GM12878 (cell line): ENCODE data around the gene HMOX1. TPM values are rescaled to one million over a fixed set of nuclear protein-coding genes. Genes with fewer than 3 reads are reported as not detected.

Experiments
- ATAC-seq: fragments of 200-7000 bp; cut with Tn5 transposase; 3 replicates; pipeline ENCODE4 v1.9.1; 2020; ENCODE audit warnings: mild to moderate bottlenecking, moderate library complexity
- BruUV-seq: library from RNA; stranded (reverse); fragments of 400-500 nt; replicated peaks from 2 replicates; lab custom pipeline; 2021; lab: Mats Ljungman, UMichigan
- CTCF ChIA-PET: fragments of 300-600 bp; sonication (Branson Sonifier 250); formaldehyde crosslinking; extraction: SDS; loops from one replicate; lab custom pipeline; 2021; ENCODE audit warnings: inconsistent platforms; lab: Yijun Ruan, JAX
- POLR2A ChIA-PET: fragments of 350-600 bp; formaldehyde crosslinking; extraction: SDS; loops from one replicate; lab custom pipeline; 2021; ENCODE audit warnings: inconsistent platforms; lab: Charles Lee
- RAD21 ChIA-PET: fragments of 300-600 bp; sonication (Branson Sonifier 250); formaldehyde crosslinking; loops from one replicate; lab custom pipeline; 2023; ENCODE audit warnings: antibody characterized with exemption; ENCODE audit not compliant: unreplicated experiment; lab: Charles Lee
- SMC1A ChIA-PET: fragments of 300-600 bp; sonication (Branson Sonifier 250); formaldehyde crosslinking; loops from one replicate; lab custom pipeline; 2023; ENCODE audit not compliant: unreplicated experiment, uncharacterized antibody; lab: Charles Lee
- DNase-seq: peaks from one replicate; pipeline ENCODE4 v3.0.0-alpha.2; 2011; ENCODE audit warnings: low read depth, low spot score
- FAIRE-seq: peaks from 3 replicates; lab custom pipeline; 2011; peaks lifted over from hg19 to GRCh38; lab: Jason Lieb, UNC
- H2AFZ ChIP-seq: 2 replicates; pipeline ENCODE4 v1.6.0; 2011; ENCODE audit warnings: low read depth, low read length, control low read depth; ENCODE audit not compliant: control insufficient read depth
- H3K27ac ChIP-seq: 2 replicates; pipeline ENCODE4 v1.5.1; 2011; ENCODE audit warnings: control low read depth; ENCODE audit not compliant: control insufficient read depth, insufficient read depth
- H3K27me3 ChIP-seq, 2 experiments: replicated peaks in 1 of 2; 2 replicates each; pipeline versions ENCODE4 v1.6.0 to v1.6.1; 2011; ENCODE audit warnings: low read length in 1 of 2; ENCODE audit not compliant: control insufficient read depth in 2 of 2, insufficient read depth in 2 of 2
- H3K36me3 ChIP-seq, 2 experiments: 2 replicates each; pipeline ENCODE4 v1.5.1; 2011; ENCODE audit warnings: low read length in 1 of 2; ENCODE audit not compliant: control insufficient read depth in 2 of 2, insufficient read depth in 2 of 2
- H3K4me1 ChIP-seq: 2 replicates; pipeline ENCODE4 v1.6.1; 2011; ENCODE audit warnings: mild to moderate bottlenecking, low read length, moderate library complexity, mixed read lengths; ENCODE audit not compliant: control insufficient read depth, insufficient read depth
- H3K4me2 ChIP-seq: 2 replicates; pipeline ENCODE4 v1.6.0; 2011; ENCODE audit warnings: control low read depth; ENCODE audit not compliant: control insufficient read depth, insufficient read depth
- H3K4me3 ChIP-seq: fragments of 200-600 bp; sonication (generic); 2 replicates; pipeline ENCODE4 v1.5.1; 2016
- H3K79me2 ChIP-seq: 2 replicates; pipeline ENCODE4 v1.6.0; 2011; ENCODE audit warnings: low read length; ENCODE audit not compliant: control insufficient read depth, insufficient read depth
- H3K9ac ChIP-seq: 2 replicates; pipeline ENCODE4 v1.8.0; 2011; ENCODE audit warnings: low read length, control low read depth, mixed read lengths; ENCODE audit not compliant: control insufficient read depth, insufficient read depth
- H3K9me3 ChIP-seq: replicated peaks from 3 replicates; pipeline ENCODE4 v1.5.1; 2011; ENCODE audit warnings: mild to moderate bottlenecking, low read length; ENCODE audit not compliant: control insufficient read depth, insufficient read depth
- H4K20me1 ChIP-seq: 2 replicates; pipeline ENCODE4 v1.6.0; 2011; ENCODE audit not compliant: control insufficient read depth, insufficient read depth
- E2F8 ChIP-seq: fragments of 450-650 bp; IDR thresholded peaks from 2 replicates; pipeline ENCODE4 v1.6.1; 2018; ENCODE audit warnings: mild to moderate bottlenecking, low read depth, moderate library complexity; ENCODE audit not compliant: partially characterized antibody
- EP300 ChIP-seq, 2 experiments: fragments of 150-350 bp in 1 of 2; IDR thresholded peaks; 2 replicates each; pipeline ENCODE4 v1.6.1; 2011 to 2012; ENCODE audit warnings: low read depth in 2 of 2, low read length in 2 of 2, borderline replicate concordance in 1 of 2, improper control_type of control experiment in 1 of 2, inconsistent platforms in 1 of 2; ENCODE audit not compliant: control insufficient read depth in 1 of 2
- ZNF274 ChIP-seq: IDR thresholded peaks from one replicate; pipeline ENCODE4 v1.8.0; 2011; ENCODE audit not compliant: insufficient read length, insufficient read depth
- WGBS: methylation state at CpG from one replicate; pipeline ENCODE4 v1.1.6; 2016; ENCODE audit warnings: low lambda C conversion rate; ENCODE audit not compliant: insufficient replicate concordance, insufficient coverage; ENCODE audit errors: missing lambda C conversion rate; 5-methylcytosine and 5-hydroxymethylcytosine counted together
- in situ Hi-C: fragments of 300-500 bp; cut with MboI; formaldehyde crosslinking; loops from 9 replicates; pipeline ENCODE4 v1.14.3; 2018; ENCODE audit warnings: mixed read lengths
- intact Hi-C: fragments of 100-400 bp; cut with micrococcal nuclease; formaldehyde crosslinking; loops from one replicate; pipeline ENCODE4 v1.14.2; 2022; ENCODE audit not compliant: unreplicated experiment
- polyA plus RNA-seq, 11 experiments: library from polyadenylated mRNA; depleted of rRNA in 4 of 11; unstranded in 6 of 11; stranded (reverse) in 5 of 11; fragments of >200 nt; fragmentation: Nextera tagmentation in 4 of 11; fragmentation: Illumina TruSeq in 1 of 11; extraction: Ambion mirVana in 4 of 11; extraction: Trizol in 1 of 11; gene quantifications; 1 replicate in 1 of 11; 2 replicates in 10 of 11; pipeline versions ENCODE4 v1.2.1 to v1.2.3, GENCODE V29; 2011 to 2016; ENCODE audit warnings: inconsistent platforms in 2 of 11, missing spikeins in 2 of 11, low read depth in 1 of 11
- total RNA-seq, 4 experiments: library from RNA; depleted of rRNA in 3 of 4; stranded (reverse); fragments of >200 nt in 3 of 4; fragmentation: Illumina TruSeq in 1 of 4; extraction: Trizol in 1 of 4; gene quantifications; 2 replicates each; pipeline versions ENCODE4 v1.2.1 to v1.2.3, GENCODE V29; 2013 to 2021

The HMOX1 gene
- total and polyA plus RNA-seq, 10 of the 15 experiments (the other 5 are each of a cell fraction or from before 2014, with no cell fraction given), result 1.5 to 36.7 (median 18.8) TPM

- POLR2A ChIA-PET, result interaction anchor here (0.6 to 1.5 kb wide), 4 partner anchors 9 to 177 kb away, joined by 3 to 7 read pairs (median 4); no protein-coding TSS in a partner anchor
- BruUV-seq, result no TSS peak
- no peak for FAIRE-seq
Measured at GRCh38 chr22:35368386-35368785, 12.5 kb upstream of the HMOX1 start.

More at GRCh38 chr22:35368386-35368785, 12.5 kb upstream of the HMOX1 start:
- WGBS, result 80% methylated on average over 6 of the region's 6 CpGs
- no peaks in the 10 kb centered on the region for H3K27me3 ChIP-seq
- in situ Hi-C loops, result no loop called here
- H3K79me2 ChIP-seq, result no peaks in the 10 kb centered on the region
- DNase-seq, result no peak
- H3K36me3 ChIP-seq, result no peaks in the 10 kb centered on the region
- no peaks in the 10 kb centered on the region for H3K9me3 ChIP-seq
- no peak overlapping the region for H3K4me3 ChIP-seq
- RAD21 ChIA-PET, result interaction anchor here (0.6 to 4.5 kb wide), 4 partner anchors 15 to 62 kb away, joined by 3 to 38 read pairs (median 3); no protein-coding TSS in a partner anchor
- ATAC-seq, result no peak
- no peak for TF ChIP-seq E2F8
- no peak for TF ChIP-seq ZNF274
- no peak for TF ChIP-seq EP300 (IDR thresholded peaks at IDR 0.05; ENCODE audit: borderline replicate concordance in 1 of 2, control insufficient read depth in 1 of 2, low read depth in 2 of 2, low read length in 2 of 2)
- H3K4me1 ChIP-seq, result peaks cover 15% of the 10 kb centered on the region
- CTCF ChIA-PET, result interaction anchor here (0.5 to 1.8 kb wide), 5 partner anchors 12 to 230 kb away, joined by 3 to 10 read pairs (median 3); partner anchors contain the start of gene HMOX1
- intact Hi-C loops, result no loop called here
- H3K9ac ChIP-seq, result no peak overlapping the region
- SMC1A ChIA-PET, result interaction anchor here (0.6 to 4.6 kb wide), 6 partner anchors 8 to 42 kb away, joined by 3 to 20 read pairs (median 4); partner anchors contain the start of gene HMOX1
- H3K4me2 ChIP-seq, result no peak overlapping the region
- H2AFZ ChIP-seq, result no peak overlapping the region
- no peaks in the 10 kb centered on the region for H4K20me1 ChIP-seq
- H3K27ac ChIP-seq, result no peak overlapping the region
